Measurements from ENCODE around the gene MSRB1. TPM values are rescaled to one million over a fixed set of nuclear protein-coding genes. Genes with fewer than 3 reads are reported as not detected.

Gene MSRB1
- total and polyA plus RNA-seq, 2 of the 8 experiments (the other 6 are each of a cell fraction or from before 2014, with no cell fraction given): 28.2 to 51.4 TPM

- peak; percentile 81 for TF ChIP-seq MAX (IDR thresholded peaks at IDR 0.05)
- no peak for TF ChIP-seq FOSL1 (IDR thresholded peaks at IDR 0.05; ENCODE audit: insufficient read depth, low read depth, low read length)
- peak in 1 of 2 experiments; percentile 93; a peak in 2 of 3 replicates for TF ChIP-seq POLR2A (IDR thresholded peaks at IDR 0.05; ENCODE audit: control extremely low read depth in 1 of 2, low read depth in 2 of 2, low read length in 2 of 2)
- no peak for TF ChIP-seq CBX8 (IDR thresholded peaks at IDR 0.05; ENCODE audit: borderline replicate concordance, low read depth, low read length)
- TF ChIP-seq EZH2 (IDR thresholded peaks at IDR 0.05; ENCODE audit: low read depth, low read length, severe bottlenecking): no peak
- TF ChIP-seq MAFK (IDR thresholded peaks at IDR 0.05; ENCODE audit: low read depth, low read length): no peak
- TF ChIP-seq SIN3A (conservative IDR thresholded peaks at IDR 0.05 in 1 of 2, IDR thresholded peaks at IDR 0.05 in 1 of 2; ENCODE audit: low read depth in 1 of 2, low read length in 2 of 2): peak; percentile 63 to 93; a peak in 3 of 4 replicates
- no peak for TF ChIP-seq BRCA1 (IDR thresholded peaks at IDR 0.05; ENCODE audit: low read depth, low read length)
- TF ChIP-seq BACH1 (IDR thresholded peaks at IDR 0.05; ENCODE audit: low read length): peak; percentile 38; the same call in 1 of the 2 replicates
- TF ChIP-seq POLR2AphosphoS5 (IDR thresholded peaks at IDR 0.05; ENCODE audit: low read depth, low read length): peak; percentile 41; the same call in 1 of the 2 replicates
- TF ChIP-seq TBP (IDR thresholded peaks at IDR 0.05; ENCODE audit: low read depth, low read length): peak; percentile 67; the same call in 1 of the 2 replicates
- TF ChIP-seq SRF (IDR thresholded peaks at IDR 0.05; ENCODE audit: low read depth, low read length): 0 out of 2 replicates have a peak, but pooled peaks have one; percentile 17
- no peak; the same call in 1 of the 2 replicates for TF ChIP-seq SP1 (IDR thresholded peaks at IDR 0.05; ENCODE audit: low read depth, low read length)
- TF ChIP-seq ZNF274 (IDR thresholded peaks at IDR 0.05; ENCODE audit: borderline replicate concordance, extremely low read depth, low read length): no peak
- TF ChIP-seq YY1 (IDR thresholded peaks at IDR 0.05; ENCODE audit: low read depth, low read length): peak; percentile 97
- TF ChIP-seq HDAC6 (IDR thresholded peaks at IDR 0.05; ENCODE audit: low read depth, low read length): no peak
- TF ChIP-seq KDM4A (IDR thresholded peaks at IDR 0.05; ENCODE audit: low read depth, low read length, severe bottlenecking): peak; percentile 74
- peak; percentile 28; the same call in 1 of the 2 replicates for TF ChIP-seq GABPA (IDR thresholded peaks at IDR 0.05; ENCODE audit: borderline replicate concordance, insufficient read depth, low read length)
- no peak for TF ChIP-seq CHD2 (IDR thresholded peaks at IDR 0.05; ENCODE audit: low read length)
- TF ChIP-seq KDM5A (IDR thresholded peaks at IDR 0.05; ENCODE audit: low read length): peak; percentile 86
- TF ChIP-seq RAD21 (IDR thresholded peaks at IDR 0.05 in 1 of 2, conservative IDR thresholded peaks at IDR 0.05 in 1 of 2; ENCODE audit: low read depth in 2 of 2, low read length in 2 of 2): no peak; a peak in 1 of 4 replicates
- TF ChIP-seq USF2 (IDR thresholded peaks at IDR 0.05; ENCODE audit: low read length): 0 out of 2 replicates have a peak, but pooled peaks have one; percentile 5
Measured at GRCh38 chr16:1983544-1984346, 40.7 kb upstream of the MSRB1 start, which contains the start of gene GFER (continued).

Measured in H1 (cell line).